RWPE2 (cell line): ENCODE results near the gene CYP26C1.

Experiments
- ATAC-seq: fragments of 200-7000 bp; cut with Tn5 transposase; 3 replicates; pipeline ENCODE4 v1.9.1; 2021; ENCODE audit warnings: low read depth
- DNase-seq: peaks from one replicate; pipeline ENCODE4 v3.0.0-alpha.2; 2020; ENCODE audit warnings: low spot score
- H3K27ac ChIP-seq: fragments of 450-650 bp; 2 replicates; pipeline ENCODE4 v1.5.1; 2017; ENCODE audit warnings: mild to moderate bottlenecking; ENCODE audit not compliant: poor library complexity, severe bottlenecking
- H3K27me3 ChIP-seq: fragments of 250-450 bp; sonication (Bioruptor Pico); 2 replicates; pipeline ENCODE4 v1.5.1; 2021; ENCODE audit warnings: mild to moderate bottlenecking, moderate library complexity; ENCODE audit not compliant: insufficient read depth, poor library complexity, severe bottlenecking
- H3K36me3 ChIP-seq: fragments of 250-450 bp; sonication (Bioruptor Pico); 2 replicates; pipeline ENCODE4 v1.5.1; 2020; ENCODE audit warnings: low read depth, mild to moderate bottlenecking, moderate library complexity
- H3K4me1 ChIP-seq: fragments of 250-450 bp; sonication (Bioruptor Pico); 2 replicates; pipeline ENCODE4 v1.5.1; 2021; ENCODE audit warnings: mild to moderate bottlenecking, moderate library complexity; ENCODE audit not compliant: insufficient read depth, poor library complexity, severe bottlenecking
- H3K4me3 ChIP-seq: fragments of 250-450 bp; sonication (Bioruptor Pico); 2 replicates; pipeline ENCODE4 v1.5.1; 2021; ENCODE audit warnings: mild to moderate bottlenecking, moderate library complexity; ENCODE audit not compliant: severe bottlenecking
- H3K9me3 ChIP-seq: fragments of 250-450 bp; sonication (Bioruptor Pico); 2 replicates; pipeline ENCODE4 v1.5.1; 2021; ENCODE audit warnings: mild to moderate bottlenecking, moderate library complexity; ENCODE audit not compliant: severe bottlenecking
- TF ChIP-seq, protein P1 (sequence below): fragments of 450-650 bp; IDR thresholded peaks from one replicate; pipeline ENCODE4 v1.5.1; 2017; ENCODE audit warnings: mild to moderate bottlenecking, moderate library complexity; ENCODE audit not compliant: poor library complexity, severe bottlenecking

Gene CYP26C1

DNA sequence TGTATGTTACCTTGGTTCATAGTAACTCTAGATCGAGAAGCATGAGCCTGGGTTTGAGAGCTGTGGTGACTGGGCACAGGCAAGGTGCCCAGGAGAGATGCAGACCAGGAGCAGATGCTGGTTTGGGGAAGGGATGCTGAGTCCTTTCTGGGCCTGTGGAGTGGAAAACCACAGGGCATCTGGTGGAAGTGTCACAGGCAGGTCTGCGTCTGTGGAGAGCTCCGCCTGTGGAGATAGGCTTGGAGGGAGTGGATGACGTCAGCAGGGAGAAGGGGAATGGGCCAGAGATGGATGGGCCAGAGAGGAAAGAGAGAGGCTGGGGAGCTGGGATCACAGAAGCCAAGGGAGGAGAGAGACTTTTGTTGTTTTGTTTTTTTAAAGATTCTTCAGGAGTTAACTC lies 27.9 kb downstream of the CYP26C1 start:
- Histone ChIP-seq H3K9me3 (no peaks in the 10 kb centered on the region), H3K4me3 (no peak overlapping the region), H3K27ac (no peak overlapping the region), H3K36me3 (no peaks in the 10 kb centered on the region), H3K4me1 (no peaks in the 10 kb centered on the region), H3K27me3 (no peaks in the 10 kb centered on the region)
- no peak for DNase-seq
- TF ChIP-seq, protein P1, sequence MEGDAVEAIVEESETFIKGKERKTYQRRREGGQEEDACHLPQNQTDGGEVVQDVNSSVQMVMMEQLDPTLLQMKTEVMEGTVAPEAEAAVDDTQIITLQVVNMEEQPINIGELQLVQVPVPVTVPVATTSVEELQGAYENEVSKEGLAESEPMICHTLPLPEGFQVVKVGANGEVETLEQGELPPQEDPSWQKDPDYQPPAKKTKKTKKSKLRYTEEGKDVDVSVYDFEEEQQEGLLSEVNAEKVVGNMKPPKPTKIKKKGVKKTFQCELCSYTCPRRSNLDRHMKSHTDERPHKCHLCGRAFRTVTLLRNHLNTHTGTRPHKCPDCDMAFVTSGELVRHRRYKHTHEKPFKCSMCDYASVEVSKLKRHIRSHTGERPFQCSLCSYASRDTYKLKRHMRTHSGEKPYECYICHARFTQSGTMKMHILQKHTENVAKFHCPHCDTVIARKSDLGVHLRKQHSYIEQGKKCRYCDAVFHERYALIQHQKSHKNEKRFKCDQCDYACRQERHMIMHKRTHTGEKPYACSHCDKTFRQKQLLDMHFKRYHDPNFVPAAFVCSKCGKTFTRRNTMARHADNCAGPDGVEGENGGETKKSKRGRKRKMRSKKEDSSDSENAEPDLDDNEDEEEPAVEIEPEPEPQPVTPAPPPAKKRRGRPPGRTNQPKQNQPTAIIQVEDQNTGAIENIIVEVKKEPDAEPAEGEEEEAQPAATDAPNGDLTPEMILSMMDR: no peak
- ATAC-seq: no peak

DNA sequence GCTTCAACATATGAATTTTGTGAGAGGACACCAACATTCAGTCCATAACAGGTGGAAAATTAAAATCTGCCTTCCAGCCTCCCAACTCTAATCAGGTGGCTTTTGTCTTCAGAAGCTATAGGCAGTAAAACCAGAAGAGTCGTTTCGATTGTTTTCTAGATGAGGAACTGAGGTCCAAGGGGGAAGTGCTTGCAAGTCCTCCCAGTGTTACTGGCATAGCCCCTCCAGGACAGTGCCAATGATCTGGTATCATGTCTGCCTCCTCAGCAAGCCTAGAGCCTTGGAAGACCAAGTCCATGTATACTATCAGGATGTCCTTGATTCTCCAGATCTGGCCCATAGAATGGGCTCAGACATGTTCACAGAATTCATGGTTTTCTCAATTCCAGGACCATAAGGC lies 30.0 kb downstream of the CYP26C1 start:
- no peak overlapping the region for H3K4me3 ChIP-seq
- no peak overlapping the region for H3K27ac ChIP-seq
- no peaks in the 10 kb centered on the region for H3K4me1 ChIP-seq
- TF ChIP-seq, protein P1: no peak
- no peaks in the 10 kb centered on the region for H3K27me3 ChIP-seq
- H3K9me3 ChIP-seq: no peaks in the 10 kb centered on the region
- DNase-seq (no peak), ATAC-seq (no peak)
- H3K36me3 ChIP-seq: no peaks in the 10 kb centered on the region

DNA sequence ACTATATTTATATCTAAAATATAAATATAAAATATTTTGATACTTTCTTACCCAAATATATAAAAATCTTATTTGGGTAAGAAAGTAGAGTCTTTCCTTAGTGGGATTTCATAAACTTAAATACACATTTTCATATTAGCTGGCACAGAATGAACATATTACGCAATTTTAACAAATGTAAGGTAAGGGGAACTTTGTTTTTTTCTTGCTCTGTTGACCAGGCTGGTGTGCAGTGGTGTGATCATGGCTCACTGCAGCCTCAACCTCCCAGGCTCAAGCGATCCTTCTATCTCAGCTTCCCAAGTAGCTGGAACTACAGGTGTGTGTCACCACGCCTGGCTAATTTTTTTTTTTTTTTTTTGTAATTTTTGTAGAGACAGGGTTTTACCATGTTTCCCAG lies 31.4 kb downstream of the CYP26C1 start:
- Histone ChIP-seq H3K27ac (no peak overlapping the region), H3K9me3 (no peaks in the 10 kb centered on the region), H3K36me3 (no peaks in the 10 kb centered on the region), H3K27me3 (no peaks in the 10 kb centered on the region), H3K4me3 (no peak overlapping the region), H3K4me1 (no peaks in the 10 kb centered on the region)
- no peak for DNase-seq
- ATAC-seq: no peak
- TF ChIP-seq, protein P1: no peak

DNA sequence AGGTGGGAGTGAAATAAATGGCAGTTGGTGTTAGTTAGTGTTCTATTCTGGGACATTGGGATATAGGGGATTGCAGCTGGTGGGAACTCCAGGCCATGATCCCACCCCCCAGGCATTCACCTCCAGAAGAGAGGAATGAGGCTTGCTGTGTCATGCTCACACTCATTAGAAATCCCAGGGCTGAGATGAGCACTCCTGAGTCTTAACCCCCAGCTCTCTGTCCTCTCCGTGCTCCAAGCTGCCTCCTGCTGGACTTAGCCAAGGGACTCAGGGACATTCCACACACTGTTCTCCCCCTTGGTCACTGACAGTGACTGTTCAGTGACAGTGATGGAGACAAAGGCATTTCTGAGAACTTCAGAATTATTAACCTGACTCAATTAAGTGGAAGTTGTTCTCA lies 34.6 kb downstream of the CYP26C1 start:
- H3K27ac ChIP-seq: no peak overlapping the region
- no peaks in the 10 kb centered on the region for H3K27me3 ChIP-seq
- ATAC-seq (no peak), DNase-seq (no peak)
- H3K4me3 ChIP-seq: no peak overlapping the region
- H3K36me3 ChIP-seq: no peaks in the 10 kb centered on the region
- TF ChIP-seq, protein P1: no peak
- H3K4me1 ChIP-seq: no peaks in the 10 kb centered on the region
- H3K9me3 ChIP-seq: no peaks in the 10 kb centered on the region

DNA sequence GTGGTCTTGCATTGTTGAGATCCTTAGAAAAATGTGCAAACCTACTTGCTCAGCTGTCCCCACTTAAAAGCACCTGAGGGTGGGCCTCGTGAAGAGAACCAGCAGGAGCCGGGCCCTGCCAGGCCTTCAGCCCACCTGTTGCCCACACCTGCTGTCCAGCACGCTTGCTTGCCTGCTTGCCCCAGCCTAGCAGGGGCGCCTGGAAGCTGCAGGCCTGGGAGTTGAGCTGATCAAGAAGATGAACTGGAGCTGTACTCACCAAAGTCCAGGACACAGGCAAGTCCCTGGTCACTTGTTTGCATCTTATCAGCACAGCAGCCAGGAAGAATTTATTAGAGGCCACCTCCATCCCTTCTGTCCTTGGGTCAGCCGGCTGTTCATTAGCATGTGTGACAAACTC lies 36.3 kb downstream of the CYP26C1 start:
- Histone ChIP-seq H3K27ac (no peak overlapping the region), H3K4me3 (no peak overlapping the region), H3K9me3 (no peaks in the 10 kb centered on the region), H3K36me3 (no peaks in the 10 kb centered on the region), H3K27me3 (no peaks in the 10 kb centered on the region), H3K4me1 (no peaks in the 10 kb centered on the region)
- ATAC-seq (no peak), DNase-seq (no peak)
- TF ChIP-seq, protein P1: no peak
